ENCODE data around the gene GALNS. TPM values are rescaled to one million over a fixed set of nuclear protein-coding genes. Genes with fewer than 3 reads are reported as not detected.

Gene GALNS
- total RNA-seq, 1 experiment from 2014 or later = 29.5 TPM

DNA sequence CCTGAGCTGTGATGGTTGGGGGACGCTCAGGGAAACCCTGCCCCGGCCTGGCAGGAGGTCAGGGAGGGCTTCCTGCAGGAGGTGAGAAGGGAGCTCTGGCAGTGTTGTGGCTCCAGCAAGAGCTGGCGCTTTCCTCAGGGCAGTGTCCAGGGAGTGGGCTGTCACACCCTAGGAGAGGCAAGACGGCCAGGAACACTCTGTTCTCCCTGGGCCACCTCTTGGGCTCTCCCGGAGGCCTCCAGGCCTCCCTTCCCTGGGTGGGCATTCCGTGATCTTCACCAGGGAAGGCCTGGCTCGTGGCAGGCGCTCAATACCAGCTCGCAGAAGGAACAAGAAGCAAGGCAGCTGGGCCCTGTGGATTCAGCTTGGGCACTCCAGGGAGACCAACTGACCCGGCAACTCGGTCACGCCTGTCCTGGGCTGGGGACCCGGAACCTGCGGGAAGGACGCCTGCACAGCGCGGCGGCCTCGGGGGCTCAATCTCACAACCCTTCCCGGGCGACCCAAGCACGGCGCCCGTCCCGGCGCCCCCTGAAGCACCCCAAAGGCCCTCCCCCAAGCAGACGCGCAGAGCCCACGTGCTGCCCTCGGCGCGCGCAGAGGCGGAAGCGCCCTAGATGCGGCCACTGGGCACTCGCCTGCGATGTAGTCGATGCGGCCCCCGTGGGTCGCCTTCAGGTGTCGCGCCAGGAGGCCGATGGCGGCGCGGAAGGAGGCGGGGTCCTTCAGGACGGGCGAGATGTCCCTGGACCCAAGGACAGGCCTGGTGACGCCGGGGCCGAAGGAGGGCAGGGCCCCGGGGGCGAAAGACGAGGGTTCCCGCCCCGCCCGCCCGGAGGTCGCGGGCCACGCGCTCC is 45.6 kb downstream of the GALNS start (continued):
- TF ChIP-seq MXD4 (CRISPR knock-in tag; IDR thresholded peaks at IDR 0.05; ENCODE audit: borderline replicate concordance) (no peak), RELA (CRISPR knock-in tag; IDR thresholded peaks at IDR 0.05; ENCODE audit: borderline replicate concordance) (no peak; the same call in 1 of the 2 replicates), CREB1 (CRISPR knock-in tag; IDR thresholded peaks at IDR 0.05) (no peak; the same call in 1 of the 2 replicates), ZNF423 (CRISPR knock-in tag; IDR thresholded peaks at IDR 0.05) (no peak), OVOL2 (CRISPR knock-in tag; IDR thresholded peaks at IDR 0.05; ENCODE audit: borderline replicate concordance) (no peak), NFYB (CRISPR knock-in tag; conservative IDR thresholded peaks at IDR 0.05; ENCODE audit: low read depth) (peak; percentile 28), EMX1 (CRISPR knock-in tag; IDR thresholded peaks at IDR 0.05) (no peak), GTF2I (CRISPR knock-in tag; conservative IDR thresholded peaks at IDR 0.05) (no peak), HMGA2 (CRISPR knock-in tag; IDR thresholded peaks at IDR 0.05) (no peak), MYBL2 (CRISPR knock-in tag; IDR thresholded peaks at IDR 0.05) (no peak)
- TF ChIP-seq, protein P1, sequence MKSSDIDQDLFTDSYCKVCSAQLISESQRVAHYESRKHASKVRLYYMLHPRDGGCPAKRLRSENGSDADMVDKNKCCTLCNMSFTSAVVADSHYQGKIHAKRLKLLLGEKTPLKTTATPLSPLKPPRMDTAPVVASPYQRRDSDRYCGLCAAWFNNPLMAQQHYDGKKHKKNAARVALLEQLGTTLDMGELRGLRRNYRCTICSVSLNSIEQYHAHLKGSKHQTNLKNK (CRISPR knock-in tag; IDR thresholded peaks at IDR 0.05) = no peak
- TF ChIP-seq, protein P2, sequence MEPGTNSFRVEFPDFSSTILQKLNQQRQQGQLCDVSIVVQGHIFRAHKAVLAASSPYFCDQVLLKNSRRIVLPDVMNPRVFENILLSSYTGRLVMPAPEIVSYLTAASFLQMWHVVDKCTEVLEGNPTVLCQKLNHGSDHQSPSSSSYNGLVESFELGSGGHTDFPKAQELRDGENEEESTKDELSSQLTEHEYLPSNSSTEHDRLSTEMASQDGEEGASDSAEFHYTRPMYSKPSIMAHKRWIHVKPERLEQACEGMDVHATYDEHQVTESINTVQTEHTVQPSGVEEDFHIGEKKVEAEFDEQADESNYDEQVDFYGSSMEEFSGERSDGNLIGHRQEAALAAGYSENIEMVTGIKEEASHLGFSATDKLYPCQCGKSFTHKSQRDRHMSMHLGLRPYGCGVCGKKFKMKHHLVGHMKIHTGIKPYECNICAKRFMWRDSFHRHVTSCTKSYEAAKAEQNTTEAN (CRISPR knock-in tag; IDR thresholded peaks at IDR 0.05) = peak; percentile 21; the same call in 1 of the 2 replicates
- TF ChIP-seq, protein P3, sequence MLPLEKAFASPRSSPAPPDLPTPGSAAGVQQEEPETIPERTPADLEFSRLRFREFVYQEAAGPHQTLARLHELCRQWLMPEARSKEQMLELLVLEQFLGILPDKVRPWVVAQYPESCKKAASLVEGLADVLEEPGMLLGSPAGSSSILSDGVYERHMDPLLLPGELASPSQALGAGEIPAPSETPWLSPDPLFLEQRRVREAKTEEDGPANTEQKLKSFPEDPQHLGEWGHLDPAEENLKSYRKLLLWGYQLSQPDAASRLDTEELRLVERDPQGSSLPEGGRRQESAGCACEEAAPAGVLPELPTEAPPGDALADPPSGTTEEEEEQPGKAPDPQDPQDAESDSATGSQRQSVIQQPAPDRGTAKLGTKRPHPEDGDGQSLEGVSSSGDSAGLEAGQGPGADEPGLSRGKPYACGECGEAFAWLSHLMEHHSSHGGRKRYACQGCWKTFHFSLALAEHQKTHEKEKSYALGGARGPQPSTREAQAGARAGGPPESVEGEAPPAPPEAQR (CRISPR knock-in tag; IDR thresholded peaks at IDR 0.05) = no peak
- TF ChIP-seq, protein P4, sequence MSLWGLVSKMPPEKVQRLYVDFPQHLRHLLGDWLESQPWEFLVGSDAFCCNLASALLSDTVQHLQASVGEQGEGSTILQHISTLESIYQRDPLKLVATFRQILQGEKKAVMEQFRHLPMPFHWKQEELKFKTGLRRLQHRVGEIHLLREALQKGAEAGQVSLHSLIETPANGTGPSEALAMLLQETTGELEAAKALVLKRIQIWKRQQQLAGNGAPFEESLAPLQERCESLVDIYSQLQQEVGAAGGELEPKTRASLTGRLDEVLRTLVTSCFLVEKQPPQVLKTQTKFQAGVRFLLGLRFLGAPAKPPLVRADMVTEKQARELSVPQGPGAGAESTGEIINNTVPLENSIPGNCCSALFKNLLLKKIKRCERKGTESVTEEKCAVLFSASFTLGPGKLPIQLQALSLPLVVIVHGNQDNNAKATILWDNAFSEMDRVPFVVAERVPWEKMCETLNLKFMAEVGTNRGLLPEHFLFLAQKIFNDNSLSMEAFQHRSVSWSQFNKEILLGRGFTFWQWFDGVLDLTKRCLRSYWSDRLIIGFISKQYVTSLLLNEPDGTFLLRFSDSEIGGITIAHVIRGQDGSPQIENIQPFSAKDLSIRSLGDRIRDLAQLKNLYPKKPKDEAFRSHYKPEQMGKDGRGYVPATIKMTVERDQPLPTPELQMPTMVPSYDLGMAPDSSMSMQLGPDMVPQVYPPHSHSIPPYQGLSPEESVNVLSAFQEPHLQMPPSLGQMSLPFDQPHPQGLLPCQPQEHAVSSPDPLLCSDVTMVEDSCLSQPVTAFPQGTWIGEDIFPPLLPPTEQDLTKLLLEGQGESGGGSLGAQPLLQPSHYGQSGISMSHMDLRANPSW (CRISPR knock-in tag; conservative IDR thresholded peaks at IDR 0.05; ENCODE audit: low read depth) = no peak

DNA sequence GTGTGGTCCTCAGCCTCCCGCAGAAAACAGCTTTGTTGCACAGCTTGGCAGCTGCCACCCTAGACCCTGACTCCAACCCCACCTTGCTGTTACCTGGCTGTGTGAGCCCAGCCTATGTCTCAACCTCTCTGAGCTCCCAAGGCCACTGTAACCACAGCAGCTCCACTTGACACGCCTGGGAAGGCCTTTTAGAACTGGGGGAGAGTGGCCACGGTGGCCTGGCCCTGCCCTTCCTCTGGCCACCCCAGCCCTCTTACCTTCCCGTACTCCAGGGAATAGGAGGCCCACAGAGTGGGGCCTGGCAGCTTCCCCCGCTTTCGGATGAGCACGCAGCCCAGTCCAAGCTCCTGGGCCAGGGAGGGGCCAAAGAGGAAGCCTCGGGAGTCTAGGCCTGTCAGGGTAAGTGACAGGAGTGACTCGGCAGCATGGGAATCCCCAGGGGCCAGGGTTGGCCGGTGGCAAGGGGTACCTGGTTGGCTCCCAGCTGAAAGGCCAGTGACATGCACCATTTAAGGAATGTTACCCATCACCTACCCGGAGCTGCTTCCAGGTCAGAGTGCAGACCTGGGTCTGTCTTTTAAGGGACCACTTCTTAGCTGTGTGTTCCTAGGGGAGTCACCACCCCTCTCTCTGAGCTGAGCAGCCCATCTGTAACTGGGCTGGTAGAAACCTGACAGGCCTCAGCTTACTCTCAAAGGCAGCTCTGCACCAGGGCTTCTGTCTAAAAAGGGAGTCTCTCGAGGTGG is 46.4 kb downstream of the GALNS start:
- CTCF ChIA-PET = interaction anchor here (0.7 to 5.7 kb wide), 11 partner anchors 26 to 357 kb away, joined by 3 to 47 read pairs (median 5); no protein-coding TSS in a partner anchor
- DNase-seq (ENCODE audit: low spot score) (no peak), ATAC-seq (no peak)
- H3K27me3 Mint-ChIP-seq (ENCODE audit: low read depth) = no peaks in the 10 kb centered on the region
- peak overlapping the region; percentile 87 for H3K4me3 Mint-ChIP-seq
- POLR2A ChIA-PET = interaction anchor here (0.8 to 2.2 kb wide), 7 partner anchors 26 to 357 kb away, joined by 3 to 5 read pairs (median 3); no protein-coding TSS in a partner anchor
- H3K27ac Mint-ChIP-seq = peak overlapping the region; percentile 65
- peaks cover 14% of the 10 kb centered on the region for H3K4me1 Mint-ChIP-seq
- peaks cover 39% of the 10 kb centered on the region for H3K36me3 Mint-ChIP-seq
- H3K9me3 Mint-ChIP-seq = no peaks in the 10 kb centered on the region
- TF ChIP-seq, protein P5, sequence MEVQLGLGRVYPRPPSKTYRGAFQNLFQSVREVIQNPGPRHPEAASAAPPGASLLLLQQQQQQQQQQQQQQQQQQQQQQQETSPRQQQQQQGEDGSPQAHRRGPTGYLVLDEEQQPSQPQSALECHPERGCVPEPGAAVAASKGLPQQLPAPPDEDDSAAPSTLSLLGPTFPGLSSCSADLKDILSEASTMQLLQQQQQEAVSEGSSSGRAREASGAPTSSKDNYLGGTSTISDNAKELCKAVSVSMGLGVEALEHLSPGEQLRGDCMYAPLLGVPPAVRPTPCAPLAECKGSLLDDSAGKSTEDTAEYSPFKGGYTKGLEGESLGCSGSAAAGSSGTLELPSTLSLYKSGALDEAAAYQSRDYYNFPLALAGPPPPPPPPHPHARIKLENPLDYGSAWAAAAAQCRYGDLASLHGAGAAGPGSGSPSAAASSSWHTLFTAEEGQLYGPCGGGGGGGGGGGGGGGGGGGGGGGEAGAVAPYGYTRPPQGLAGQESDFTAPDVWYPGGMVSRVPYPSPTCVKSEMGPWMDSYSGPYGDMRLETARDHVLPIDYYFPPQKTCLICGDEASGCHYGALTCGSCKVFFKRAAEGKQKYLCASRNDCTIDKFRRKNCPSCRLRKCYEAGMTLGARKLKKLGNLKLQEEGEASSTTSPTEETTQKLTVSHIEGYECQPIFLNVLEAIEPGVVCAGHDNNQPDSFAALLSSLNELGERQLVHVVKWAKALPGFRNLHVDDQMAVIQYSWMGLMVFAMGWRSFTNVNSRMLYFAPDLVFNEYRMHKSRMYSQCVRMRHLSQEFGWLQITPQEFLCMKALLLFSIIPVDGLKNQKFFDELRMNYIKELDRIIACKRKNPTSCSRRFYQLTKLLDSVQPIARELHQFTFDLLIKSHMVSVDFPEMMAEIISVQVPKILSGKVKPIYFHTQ (CRISPR knock-in tag; IDR thresholded peaks at IDR 0.05) = peak; percentile 9; the same call in 1 of the 2 replicates
- TF ChIP-seq KAT7 (CRISPR knock-in tag; IDR thresholded peaks at IDR 0.05; ENCODE audit: borderline replicate concordance) = 0 out of 2 replicates have a peak, but pooled peaks have one; percentile 16
- TF ChIP-seq, protein P6, sequence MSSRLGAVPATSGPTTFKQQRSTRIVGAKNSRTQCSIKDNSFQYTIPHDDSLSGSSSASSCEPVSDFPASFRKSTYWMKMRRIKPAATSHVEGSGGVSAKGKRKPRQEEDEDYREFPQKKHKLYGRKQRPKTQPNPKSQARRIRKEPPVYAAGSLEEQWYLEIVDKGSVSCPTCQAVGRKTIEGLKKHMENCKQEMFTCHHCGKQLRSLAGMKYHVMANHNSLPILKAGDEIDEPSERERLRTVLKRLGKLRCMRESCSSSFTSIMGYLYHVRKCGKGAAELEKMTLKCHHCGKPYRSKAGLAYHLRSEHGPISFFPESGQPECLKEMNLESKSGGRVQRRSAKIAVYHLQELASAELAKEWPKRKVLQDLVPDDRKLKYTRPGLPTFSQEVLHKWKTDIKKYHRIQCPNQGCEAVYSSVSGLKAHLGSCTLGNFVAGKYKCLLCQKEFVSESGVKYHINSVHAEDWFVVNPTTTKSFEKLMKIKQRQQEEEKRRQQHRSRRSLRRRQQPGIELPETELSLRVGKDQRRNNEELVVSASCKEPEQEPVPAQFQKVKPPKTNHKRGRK (CRISPR knock-in tag; IDR thresholded peaks at IDR 0.05; ENCODE audit: borderline replicate concordance) = no peak
- TF ChIP-seq GABPB1 (CRISPR knock-in tag; IDR thresholded peaks at IDR 0.05) = no peak
- 0 out of 2 replicates have a peak, but pooled peaks have one; percentile 21 for TF ChIP-seq E2F5 (CRISPR knock-in tag; IDR thresholded peaks at IDR 0.05)
- no peak for TF ChIP-seq NR1H2 (CRISPR knock-in tag; IDR thresholded peaks at IDR 0.05)
- no peak for TF ChIP-seq ATF1 (CRISPR knock-in tag; IDR thresholded peaks at IDR 0.05)
- no peak for TF ChIP-seq ZNF121 (CRISPR knock-in tag; IDR thresholded peaks at IDR 0.05)
